GM12878 (cell line): Measurements from ENCODE around the gene NUDT9. TPM values are rescaled to one million over a fixed set of nuclear protein-coding genes. Genes with fewer than 3 reads are reported as not detected.
"Not testable (repeated sequence)": the region's sequence is repeated elsewhere in the genome, so short reads cannot be mapped to it uniquely, and the experiment has no call there.

ENCODE experiments used
- ATAC-seq: fragments of 200-7000 bp; cut with Tn5 transposase; 3 replicates; pipeline ENCODE4 v1.9.1; 2020; ENCODE audit warnings: mild to moderate bottlenecking, moderate library complexity
- BruUV-seq: library from RNA; stranded (reverse); fragments of 400-500 nt; replicated peaks from 2 replicates; lab custom pipeline; 2021; lab: Mats Ljungman, UMichigan
- CTCF ChIA-PET: fragments of 300-600 bp; sonication (Branson Sonifier 250); formaldehyde crosslinking; extraction: SDS; loops from one replicate; lab custom pipeline; 2021; ENCODE audit warnings: inconsistent platforms; lab: Yijun Ruan, JAX
- POLR2A ChIA-PET: fragments of 350-600 bp; formaldehyde crosslinking; extraction: SDS; loops from one replicate; lab custom pipeline; 2021; ENCODE audit warnings: inconsistent platforms; lab: Charles Lee
- RAD21 ChIA-PET: fragments of 300-600 bp; sonication (Branson Sonifier 250); formaldehyde crosslinking; loops from one replicate; lab custom pipeline; 2023; ENCODE audit warnings: antibody characterized with exemption; ENCODE audit not compliant: unreplicated experiment; lab: Charles Lee
- SMC1A ChIA-PET: fragments of 300-600 bp; sonication (Branson Sonifier 250); formaldehyde crosslinking; loops from one replicate; lab custom pipeline; 2023; ENCODE audit not compliant: unreplicated experiment, uncharacterized antibody; lab: Charles Lee
- DNase-seq: peaks from one replicate; pipeline ENCODE4 v3.0.0-alpha.2; 2011; ENCODE audit warnings: low read depth, low spot score
- FAIRE-seq: peaks from 3 replicates; lab custom pipeline; 2011; peaks lifted over from hg19 to GRCh38; lab: Jason Lieb, UNC
- H2AFZ ChIP-seq: 2 replicates; pipeline ENCODE4 v1.6.0; 2011; ENCODE audit warnings: low read depth, low read length, control low read depth; ENCODE audit not compliant: control insufficient read depth
- H3K27ac ChIP-seq: 2 replicates; pipeline ENCODE4 v1.5.1; 2011; ENCODE audit warnings: control low read depth; ENCODE audit not compliant: control insufficient read depth, insufficient read depth
- H3K27me3 ChIP-seq, 2 experiments: replicated peaks in 1 of 2; 2 replicates each; pipeline versions ENCODE4 v1.6.0 to v1.6.1; 2011; ENCODE audit warnings: low read length in 1 of 2; ENCODE audit not compliant: control insufficient read depth in 2 of 2, insufficient read depth in 2 of 2
- H3K36me3 ChIP-seq, 2 experiments: 2 replicates each; pipeline ENCODE4 v1.5.1; 2011; ENCODE audit warnings: low read length in 1 of 2; ENCODE audit not compliant: control insufficient read depth in 2 of 2, insufficient read depth in 2 of 2
- H3K4me1 ChIP-seq: 2 replicates; pipeline ENCODE4 v1.6.1; 2011; ENCODE audit warnings: mild to moderate bottlenecking, low read length, moderate library complexity, mixed read lengths; ENCODE audit not compliant: control insufficient read depth, insufficient read depth
- H3K4me2 ChIP-seq: 2 replicates; pipeline ENCODE4 v1.6.0; 2011; ENCODE audit warnings: control low read depth; ENCODE audit not compliant: control insufficient read depth, insufficient read depth
- H3K4me3 ChIP-seq: fragments of 200-600 bp; sonication (generic); 2 replicates; pipeline ENCODE4 v1.5.1; 2016
- H3K79me2 ChIP-seq: 2 replicates; pipeline ENCODE4 v1.6.0; 2011; ENCODE audit warnings: low read length; ENCODE audit not compliant: control insufficient read depth, insufficient read depth
- H3K9ac ChIP-seq: 2 replicates; pipeline ENCODE4 v1.8.0; 2011; ENCODE audit warnings: low read length, control low read depth, mixed read lengths; ENCODE audit not compliant: control insufficient read depth, insufficient read depth
- H3K9me3 ChIP-seq: replicated peaks from 3 replicates; pipeline ENCODE4 v1.5.1; 2011; ENCODE audit warnings: mild to moderate bottlenecking, low read length; ENCODE audit not compliant: control insufficient read depth, insufficient read depth
- H4K20me1 ChIP-seq: 2 replicates; pipeline ENCODE4 v1.6.0; 2011; ENCODE audit not compliant: control insufficient read depth, insufficient read depth
- CEBPB ChIP-seq, 2 experiments: fragments of 150-350 bp in 1 of 2; IDR thresholded peaks; 2 replicates each; pipeline ENCODE4 v1.6.1; 2012 to 2014; ENCODE audit warnings: low read depth in 2 of 2, low read length in 2 of 2, borderline replicate concordance in 1 of 2, inconsistent platforms in 1 of 2
- CREB1 ChIP-seq: IDR thresholded peaks from 2 replicates; pipeline ENCODE4 v1.6.1; 2012; ENCODE audit warnings: low read depth, mild to moderate bottlenecking, inconsistent platforms
- ETV6 ChIP-seq, 2 experiments: fragments of 450-650 bp in 1 of 2; IDR thresholded peaks in 1 of 2; conservative IDR thresholded peaks in 1 of 2; 2 replicates each; pipeline ENCODE4 v1.6.1; 2014; ENCODE audit warnings: antibody characterized with exemption in 1 of 2, borderline replicate concordance in 1 of 2, low read depth in 1 of 2, mild to moderate bottlenecking in 1 of 2, moderate library complexity in 1 of 2
- HDAC2 ChIP-seq: fragments of 200-600 bp; sonication (generic); IDR thresholded peaks from 2 replicates; pipeline ENCODE4 v1.6.1; 2017
- HDGF ChIP-seq: fragments of 450-650 bp; IDR thresholded peaks from 2 replicates; pipeline ENCODE4 v1.6.1; 2016; ENCODE audit warnings: antibody characterized with exemption
- MEF2B ChIP-seq: fragments of 450-650 bp; IDR thresholded peaks from 2 replicates; pipeline ENCODE4 v1.6.1; 2018; ENCODE audit warnings: mild to moderate bottlenecking, moderate library complexity; ENCODE audit not compliant: partially characterized antibody, poor library complexity, severe bottlenecking
- MTA2 ChIP-seq: fragments of 450-650 bp; IDR thresholded peaks from 2 replicates; pipeline ENCODE4 v1.6.1; 2016; ENCODE audit warnings: low read depth, mild to moderate bottlenecking, moderate library complexity
- NFIC ChIP-seq: IDR thresholded peaks from 2 replicates; pipeline ENCODE4 v1.6.1; 2012; ENCODE audit warnings: low read depth, mild to moderate bottlenecking, inconsistent platforms, low read length, moderate library complexity
- NFXL1 ChIP-seq: fragments of 450-650 bp; IDR thresholded peaks from 2 replicates; pipeline ENCODE4 v1.6.1; 2017; ENCODE audit warnings: antibody characterized with exemption, mild to moderate bottlenecking, borderline replicate concordance
- PAX5 ChIP-seq: IDR thresholded peaks from 2 replicates; pipeline ENCODE4 v1.6.1; 2011; ENCODE audit warnings: low read depth, low read length, borderline replicate concordance
- SMAD5 ChIP-seq: IDR thresholded peaks from 2 replicates; pipeline ENCODE4 v1.6.1; 2016; ENCODE audit warnings: antibody characterized with exemption, low read depth
- TAF1 ChIP-seq: IDR thresholded peaks from 2 replicates; pipeline ENCODE4 v1.6.1; 2011; ENCODE audit warnings: mild to moderate bottlenecking, low read depth, low read length, borderline replicate concordance
- WRNIP1 ChIP-seq: IDR thresholded peaks from 2 replicates; pipeline ENCODE4 v1.6.1; 2011; ENCODE audit warnings: low read depth, low read length, improper control_type of control experiment, borderline replicate concordance
- ZNF384 ChIP-seq: IDR thresholded peaks from 2 replicates; pipeline ENCODE4 v1.6.1; 2012; ENCODE audit warnings: low read depth, mild to moderate bottlenecking, low read length, improper control_type of control experiment, borderline replicate concordance
- WGBS: methylation state at CpG from one replicate; pipeline ENCODE4 v1.1.6; 2016; ENCODE audit warnings: low lambda C conversion rate; ENCODE audit not compliant: insufficient replicate concordance, insufficient coverage; ENCODE audit errors: missing lambda C conversion rate; 5-methylcytosine and 5-hydroxymethylcytosine counted together
- in situ Hi-C: fragments of 300-500 bp; cut with MboI; formaldehyde crosslinking; loops from 9 replicates; pipeline ENCODE4 v1.14.3; 2018; ENCODE audit warnings: mixed read lengths
- intact Hi-C: fragments of 100-400 bp; cut with micrococcal nuclease; formaldehyde crosslinking; loops from one replicate; pipeline ENCODE4 v1.14.2; 2022; ENCODE audit not compliant: unreplicated experiment
- polyA plus RNA-seq, 11 experiments: library from polyadenylated mRNA; depleted of rRNA in 4 of 11; unstranded in 6 of 11; stranded (reverse) in 5 of 11; fragments of >200 nt; fragmentation: Nextera tagmentation in 4 of 11; fragmentation: Illumina TruSeq in 1 of 11; extraction: Ambion mirVana in 4 of 11; extraction: Trizol in 1 of 11; gene quantifications; 1 replicate in 1 of 11; 2 replicates in 10 of 11; pipeline versions ENCODE4 v1.2.1 to v1.2.3, GENCODE V29; 2011 to 2016; ENCODE audit warnings: inconsistent platforms in 2 of 11, missing spikeins in 2 of 11, low read depth in 1 of 11
- total RNA-seq, 4 experiments: library from RNA; depleted of rRNA in 3 of 4; stranded (reverse); fragments of >200 nt in 3 of 4; fragmentation: Illumina TruSeq in 1 of 4; extraction: Trizol in 1 of 4; gene quantifications; 2 replicates each; pipeline versions ENCODE4 v1.2.1 to v1.2.3, GENCODE V29; 2013 to 2021

The NUDT9 gene
- total and polyA plus RNA-seq, 10 of the 15 experiments (the other 5 are each of a cell fraction or from before 2014, with no cell fraction given): 8.4 to 28.3 (median 14.6) TPM

DNA sequence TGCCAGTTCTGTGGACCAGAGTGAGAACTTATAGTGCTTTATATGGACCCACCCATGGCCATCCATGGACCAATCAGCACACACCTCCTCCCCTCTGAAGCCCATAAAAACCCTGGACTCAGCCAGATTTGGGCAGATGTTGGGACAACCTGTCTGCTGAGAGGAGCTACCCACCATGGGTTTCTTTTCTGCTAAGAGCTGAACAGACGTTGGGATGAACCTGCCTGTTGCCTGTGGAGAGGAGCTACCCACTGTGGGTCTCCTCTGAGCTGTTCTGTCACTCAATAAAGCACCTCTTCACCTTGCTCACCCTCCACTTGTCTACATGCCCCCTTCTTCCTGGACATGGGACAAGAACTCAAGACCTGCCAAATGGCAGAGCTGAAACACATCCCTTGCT, 22.4 kb upstream of the NUDT9 start:
- in situ Hi-C loops: no loop called here
- TF ChIP-seq HDAC2: no peak
- TF ChIP-seq NFXL1: no peak
- no peak for TF ChIP-seq PAX5
- TF ChIP-seq SMAD5: no peak
- TF ChIP-seq ETV6 (conservative IDR thresholded peaks at IDR 0.05 in 1 of 2, IDR thresholded peaks at IDR 0.05 in 1 of 2; ENCODE audit: borderline replicate concordance in 1 of 2, low read depth in 1 of 2): no peak
- no peak for TF ChIP-seq MEF2B
- TF ChIP-seq CEBPB (IDR thresholded peaks at IDR 0.05; ENCODE audit: borderline replicate concordance in 1 of 2, low read depth in 2 of 2, low read length in 2 of 2): no peak
- TF ChIP-seq ZNF384: no peak
- no peak for TF ChIP-seq TAF1
- no peak for TF ChIP-seq MTA2
- no peak for TF ChIP-seq CREB1
- no peak for TF ChIP-seq WRNIP1
- TF ChIP-seq HDGF: no peak
- TF ChIP-seq NFIC: no peak
- TF ChIP-seq, all 136 proteins: peak for 0

DNA sequence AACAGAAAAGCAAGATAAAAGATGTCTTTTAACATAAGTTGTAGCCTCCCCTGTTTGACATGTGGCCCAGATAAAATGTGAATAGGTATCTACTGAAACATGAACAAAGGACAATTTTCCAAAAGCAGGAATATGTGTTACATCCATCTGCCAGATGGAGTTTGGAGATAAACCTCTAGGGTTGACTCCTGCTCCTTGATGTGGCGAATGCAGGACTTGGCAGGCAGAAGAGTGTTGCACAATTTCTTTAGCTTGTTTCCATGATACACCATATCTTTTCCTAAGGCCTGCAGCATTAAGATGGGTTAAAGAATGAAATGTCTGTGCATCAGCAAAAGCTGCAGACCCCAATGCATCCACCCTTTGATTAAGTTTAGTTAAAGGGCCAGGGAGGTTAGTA, 18.6 kb upstream of the NUDT9 start:
- RAD21 ChIA-PET, POLR2A ChIA-PET, H3K36me3 ChIP-seq, H3K27ac ChIP-seq, H3K27me3 ChIP-seq, in situ Hi-C loops, intact Hi-C loops, H3K4me3 ChIP-seq, H3K9ac ChIP-seq, H3K4me1 ChIP-seq, H3K79me2 ChIP-seq, DNase-seq, H3K4me2 ChIP-seq, FAIRE-seq, H2AFZ ChIP-seq, ATAC-seq, H3K9me3 ChIP-seq, SMC1A ChIA-PET, H4K20me1 ChIP-seq, BruUV-seq: not testable (repeated sequence)
- WGBS: 0% methylated on average over 1 of the region's 1 CpG
- CTCF ChIA-PET: interaction anchor here (1.4 kb wide), 1 partner anchor 13 kb away, joined by 3 read pairs; the partner anchor contains the start of gene HSD17B11

More for the DNA sequence above, 22.4 kb upstream of the NUDT9 start:
- Histone ChIP-seq H3K36me3 (no peaks in the 10 kb centered on the region), H3K79me2 (no peaks in the 10 kb centered on the region), H3K4me3 (no peak overlapping the region), H3K4me2 (no peak overlapping the region), H3K4me1 (no peaks in the 10 kb centered on the region), H2AFZ (no peak overlapping the region), H3K27me3 (no peaks in the 10 kb centered on the region), H3K27ac (no peak overlapping the region), H3K9ac (no peak overlapping the region), H3K9me3 (peaks cover 4% of the 10 kb centered on the region; the same call in 2 of the 3 replicates), H4K20me1 (no peaks in the 10 kb centered on the region)
- BruUV-seq: no TSS peak
- no peak for ATAC-seq
- intact Hi-C loops: no loop called here
- 0% methylated on average over 1 of the region's 1 CpG for WGBS
- FAIRE-seq: no peak
- ChIA-PET CTCF (interaction anchor here (1.6 kb wide), 1 partner anchor 24 kb away, joined by 8 read pairs; no protein-coding TSS in a partner anchor), RAD21 (no interaction called here), SMC1A (interaction anchor here (1.0 kb wide), 1 partner anchor 65 kb away, joined by 3 read pairs; no protein-coding TSS in a partner anchor), POLR2A (interaction anchor here (1.2 kb wide), 1 partner anchor 16 kb away, joined by 3 read pairs; no protein-coding TSS in a partner anchor)
- DNase-seq: no peak
